ENCODE data around the gene PUSL1.

GRCh38 chr1:1319646-1319941, 11.2 kb downstream of the PUSL1 start:
- TF ChIP-seq CTCF (IDR thresholded peaks at IDR 0.05; ENCODE audit: low read depth, low read length, poor library complexity, severe bottlenecking): no peak
- TF ChIP-seq EZH2phosphoT487 (IDR thresholded peaks at IDR 0.05; ENCODE audit: borderline replicate concordance, low read length): no peak

All from DOHH2 (cell line).